Thymus (tissue), 14 donors: ENCODE measurements around the gene ADCY9. TPM values are rescaled to one million over a fixed set of nuclear protein-coding genes. Genes with fewer than 3 reads are reported as not detected.
"Not testable (repeated sequence)": the region's sequence is repeated elsewhere in the genome, so short reads cannot be mapped to it uniquely, and the experiment has no call there.

Source experiments
- DNase-seq, 9 donors: peaks; one replicate each; pipeline ENCODE4 v3.0.0-alpha.2; 2013; ENCODE audit warnings: low spot score in 9 of 9, low read depth in 6 of 9, missing footprints in 1 of 9
- H3K27ac ChIP-seq, 2 donors: one replicate each; pipeline ENCODE4 v1.5.1; 2013; ENCODE audit warnings: control low read depth in 1 of 2, low read depth in 1 of 2, low read length in 1 of 2, mild to moderate bottlenecking in 1 of 2, moderate library complexity in 1 of 2
- H3K27me3 ChIP-seq, 2 donors: one replicate each; pipeline ENCODE4 v1.5.1; 2013; ENCODE audit warnings: low read length in 1 of 2; ENCODE audit not compliant: control insufficient read depth in 2 of 2, insufficient read depth in 1 of 2
- H3K36me3 ChIP-seq, 2 donors: one replicate each; pipeline ENCODE4 v1.5.1; 2013; ENCODE audit warnings: low read length in 1 of 2, mild to moderate bottlenecking in 1 of 2, moderate library complexity in 1 of 2; ENCODE audit not compliant: control insufficient read depth in 2 of 2, insufficient read depth in 2 of 2
- H3K4me1 ChIP-seq, 2 donors: one replicate each; pipeline ENCODE4 v1.5.1; 2013; ENCODE audit warnings: low read length in 2 of 2; ENCODE audit not compliant: control insufficient read depth in 2 of 2, insufficient read depth in 2 of 2
- H3K4me3 ChIP-seq, 2 donors: one replicate each; pipeline ENCODE4 v1.5.1; 2013; ENCODE audit warnings: low read length in 2 of 2, control low read depth in 1 of 2, mild to moderate bottlenecking in 1 of 2
- H3K9me3 ChIP-seq, 2 donors: one replicate each; pipeline ENCODE4 v1.5.1; 2013; ENCODE audit warnings: low read length in 1 of 2, mild to moderate bottlenecking in 1 of 2; ENCODE audit not compliant: control insufficient read depth in 2 of 2, insufficient read depth in 1 of 2
- WGBS: extraction: QIAGEN DNeasy Blood & Tissue Kit; methylation state at CpG from one replicate; pipeline ENCODE4 v1.1.7; 2013; 5-methylcytosine and 5-hydroxymethylcytosine counted together
- long read RNA-seq, 10 donors: transcript quantifications; one replicate each; lab custom pipeline, GENCODE V29; 2026
- polyA plus RNA-seq: library from polyadenylated mRNA; stranded (reverse); fragments of 200-250 nt; gene quantifications from one replicate; pipeline ENCODE4 v1.2.3, GENCODE V29; 2013
- total RNA-seq: library from RNA; stranded (reverse); fragments of 120-200 nt; gene quantifications from one replicate; pipeline ENCODE4 v1.2.4, GENCODE V29; 2013
- donor health status: healthy.

The ADCY9 gene
- total RNA-seq (1.3 TPM), polyA plus RNA-seq (2.2 TPM)
- long read RNA-seq, donor 1: 0 reads
- long read RNA-seq, donor 2: 0 reads
- long read RNA-seq, donor 3, partial matches to known transcripts: 0 of 1 reads
- long read RNA-seq, donor 3, other reads (novel, unspliced or antisense): 0 of 1 reads
- long read RNA-seq, donor 4: 0 reads
- long read RNA-seq, donor 5, full-length matches to known transcripts: 2 of 2 reads
- long read RNA-seq, donor 5, partial matches to known transcripts: 0 of 2 reads
- long read RNA-seq, donor 5, other reads (novel, unspliced or antisense): 0 of 2 reads
- long read RNA-seq, donor 6: 0 reads
- long read RNA-seq, donor 7, partial matches to known transcripts: 0 of 2 reads
- long read RNA-seq, donor 7, other reads (novel, unspliced or antisense): 0 of 2 reads
- long read RNA-seq, donor 8: 0 reads
- long read RNA-seq, donor 9: 0 reads
- long read RNA-seq, donor 10: 0 reads

- H3K27ac ChIP-seq: peak within 1 kb of the TSS in 1 of 2 donors; percentile 31
- H3K4me3 ChIP-seq: peak within 1 kb of the TSS; percentile 30 to 72
- 3% methylated on average over 105 of the region's 105 CpGs for WGBS
- no peaks in the 10 kb centered on the region for H3K36me3 ChIP-seq
- H3K27me3 ChIP-seq: peaks cover 41 to 64% of the 10 kb centered on the region in 2 donors
- peak in 8 of 9 donors; percentile 32 to 75 (median 50) for DNase-seq
- H3K4me1 ChIP-seq: peaks cover 5 to 12% of the 10 kb centered on the region in 2 donors
- peaks cover 0 to 8% of the 10 kb centered on the region in 2 donors for H3K9me3 ChIP-seq
These were observed at the start of gene ADCY9 for GRCh38 chr16:4116325-4117249. TSS of gene ADCY9 (minus strand) at chr16:4116442. CDS start at chr16:4115442, 1,000 bp downstream.

GRCh38 chr16:4160658-4161430, 44.6 kb upstream of the ADCY9 start:
- no peaks in the 10 kb centered on the region for H3K27me3 ChIP-seq
- no peak for DNase-seq
- no peaks in the 10 kb centered on the region for H3K36me3 ChIP-seq
- no peak overlapping the region for H3K4me3 ChIP-seq
- H3K9me3 ChIP-seq: no peaks in the 10 kb centered on the region
- H3K4me1 ChIP-seq: no peaks in the 10 kb centered on the region
- WGBS: 90% methylated on average over 7 of the region's 7 CpGs
- no peak overlapping the region for H3K27ac ChIP-seq

GRCh38 chr16:4159726-4160125, 43.5 kb upstream of the ADCY9 start:
- Histone ChIP-seq H3K36me3 (no peaks in the 10 kb centered on the region), H3K27me3 (no peaks in the 10 kb centered on the region), H3K27ac (no peak overlapping the region), H3K4me3 (no peak overlapping the region), H3K9me3 (no peaks in the 10 kb centered on the region), H3K4me1 (no peaks in the 10 kb centered on the region)
- WGBS: 96% methylated on average over 17 of the region's 17 CpGs
- DNase-seq: no peak

GRCh38 chr16:4158143-4159093, 42.2 kb upstream of the ADCY9 start:
- no peaks in the 10 kb centered on the region for H3K27me3 ChIP-seq
- no peaks in the 10 kb centered on the region for H3K4me1 ChIP-seq
- no peaks in the 10 kb centered on the region for H3K36me3 ChIP-seq
- no peak for DNase-seq
- H3K4me3 ChIP-seq: no peak overlapping the region
- WGBS: 89% methylated on average over 13 of the region's 13 CpGs
- H3K9me3 ChIP-seq: no peaks in the 10 kb centered on the region
- H3K27ac ChIP-seq: no peak overlapping the region

- Histone ChIP-seq H3K27ac (no peak overlapping the region), H3K4me3 (no peak overlapping the region)
- 96% methylated on average over 4 of the region's 4 CpGs for WGBS
These were observed 41.2 kb upstream of the ADCY9 start for GRCh38 chr16:4157376-4157825.

GRCh38 chr16:4156503-4156902, 40.3 kb upstream of the ADCY9 start:
- H3K27me3 ChIP-seq, H3K27ac ChIP-seq, H3K36me3 ChIP-seq, H3K4me3 ChIP-seq, H3K9me3 ChIP-seq, H3K4me1 ChIP-seq, DNase-seq: not testable (repeated sequence)
- WGBS: 88% methylated on average over 3 of the region's 3 CpGs

More at GRCh38 chr16:4157376-4157825, 41.2 kb upstream of the ADCY9 start:
- no peak for DNase-seq
- Histone ChIP-seq H3K36me3 (no peaks in the 10 kb centered on the region), H3K27me3 (no peaks in the 10 kb centered on the region), H3K9me3 (no peaks in the 10 kb centered on the region), H3K4me1 (no peaks in the 10 kb centered on the region)

GRCh38 chr16:4153364-4153763, 37.1 kb upstream of the ADCY9 start:
- 94% methylated on average over 13 of the region's 13 CpGs for WGBS

GRCh38 chr16:4152267-4152666, 36.0 kb upstream of the ADCY9 start:
- DNase-seq: no peak
- Histone ChIP-seq H3K27me3 (no peaks in the 10 kb centered on the region), H3K9me3 (peaks cover 0 to 3% of the 10 kb centered on the region in 2 donors), H3K36me3 (no peaks in the 10 kb centered on the region), H3K4me3 (no peak overlapping the region), H3K27ac (no peak overlapping the region), H3K4me1 (no peaks in the 10 kb centered on the region)
- WGBS: 92% methylated on average over 5 of the region's 5 CpGs

More at GRCh38 chr16:4153364-4153763, 37.1 kb upstream of the ADCY9 start:
- DNase-seq, H3K27ac ChIP-seq, H3K4me1 ChIP-seq, H3K27me3 ChIP-seq, H3K4me3 ChIP-seq, H3K9me3 ChIP-seq, H3K36me3 ChIP-seq: not testable (repeated sequence)
